Measurements from ENCODE around the gene SIPA1L3. TPM values are rescaled to one million over a fixed set of nuclear protein-coding genes. Genes with fewer than 3 reads are reported as not detected.
A peak's percentile ranks its signal among the peaks of the same experiment; 100 is the strongest.

Gene SIPA1L3
- total RNA-seq, 1 donor from 2014 or later, result 77.2 TPM

GRCh38 chr19:37977391-37977790 lies 70.4 kb downstream of the SIPA1L3 start:
- DNase-seq (ENCODE audit: low read depth), result no peak

GRCh38 chr19:37977992-37978391 lies 71.0 kb downstream of the SIPA1L3 start:
- peak; percentile 64 for DNase-seq (ENCODE audit: low read depth)

GRCh38 chr19:37979547-37980082 lies 72.6 kb downstream of the SIPA1L3 start:
- peak; percentile 63 for DNase-seq (ENCODE audit: low read depth)

GRCh38 chr19:37980419-37981170 lies 73.6 kb downstream of the SIPA1L3 start:
- peak; percentile 97 for DNase-seq (ENCODE audit: low read depth)

GRCh38 chr19:37981785-37982475 lies 74.9 kb downstream of the SIPA1L3 start:
- DNase-seq (ENCODE audit: low read depth), result no peak

- DNase-seq (ENCODE audit: low read depth), result no peak
Measured at GRCh38 chr19:37982655-37983054, 75.6 kb downstream of the SIPA1L3 start.

GRCh38 chr19:37983153-37983552 lies 76.1 kb downstream of the SIPA1L3 start:
- no peak for DNase-seq (ENCODE audit: low read depth)

GRCh38 chr19:37983916-37984315 lies 76.9 kb downstream of the SIPA1L3 start:
- no peak for DNase-seq (ENCODE audit: low read depth)

- DNase-seq (ENCODE audit: low read depth), result no peak
Measured at GRCh38 chr19:37986048-37986750, 79.2 kb downstream of the SIPA1L3 start.

- no peak for DNase-seq (ENCODE audit: low read depth)
Measured at GRCh38 chr19:37987356-37988332, 80.6 kb downstream of the SIPA1L3 start.

GRCh38 chr19:37988758-37989635 lies 82.0 kb downstream of the SIPA1L3 start:
- DNase-seq (ENCODE audit: low read depth), result no peak

GRCh38 chr19:37989855-37990254 lies 82.8 kb downstream of the SIPA1L3 start:
- no peak for DNase-seq (ENCODE audit: low read depth)

GRCh38 chr19:37990362-37990761 lies 83.4 kb downstream of the SIPA1L3 start:
- DNase-seq (ENCODE audit: low read depth), result no peak

- no peak for DNase-seq (ENCODE audit: low read depth)
Measured at GRCh38 chr19:37991176-37991835, 84.3 kb downstream of the SIPA1L3 start.

- DNase-seq (ENCODE audit: low read depth), result no peak
Measured at GRCh38 chr19:37991841-37992248, 84.8 kb downstream of the SIPA1L3 start.

GRCh38 chr19:37992761-37993160 lies 85.8 kb downstream of the SIPA1L3 start:
- DNase-seq (ENCODE audit: low read depth), result no peak

GRCh38 chr19:37994823-37995130 lies 87.8 kb downstream of the SIPA1L3 start:
- no peak for DNase-seq (ENCODE audit: low read depth)

- no peak for DNase-seq (ENCODE audit: low read depth)
Measured at GRCh38 chr19:37995346-37995745, 88.3 kb downstream of the SIPA1L3 start.

- peak; percentile 88 for DNase-seq (ENCODE audit: low read depth)
Measured at GRCh38 chr19:37997911-37998344, 90.9 kb downstream of the SIPA1L3 start.
